PC-3 (cell line): ENCODE measurements around the gene GRIN2A. TPM values are rescaled to one million over a fixed set of nuclear protein-coding genes. Genes with fewer than 3 reads are reported as not detected.

Experiments
- ATAC-seq: fragments of 200-7000 bp; cut with Tn5 transposase; 2 replicates; pipeline ENCODE4 v1.9.1; 2020; ENCODE audit warnings: mild to moderate bottlenecking, moderate library complexity
- BruUV-seq: library from RNA; stranded (reverse); fragments of 400-500 nt; replicated peaks from 2 replicates; lab custom pipeline; 2021; lab: Mats Ljungman, UMichigan
- CTCF ChIA-PET: fragments of 300-600 bp; sonication (Branson Sonifier 250); formaldehyde crosslinking; loops from one replicate; lab custom pipeline; 2022; ENCODE audit warnings: antibody characterized with exemption; lab: Charles Lee
- POLR2A ChIA-PET: fragments of 300-600 bp; sonication (Branson Sonifier 250); formaldehyde crosslinking; loops from one replicate; lab custom pipeline; 2022; ENCODE audit warnings: antibody characterized with exemption; ENCODE audit not compliant: unreplicated experiment; lab: Charles Lee
- DNase-seq: peaks from one replicate; pipeline ENCODE4 v3.0.0-alpha.2; 2015
- H2AFZ ChIP-seq: fragments of 300-600 bp; sonication (generic); 2 replicates; pipeline ENCODE4 v1.6.0; 2016; ENCODE audit warnings: antibody characterized with exemption, low read length
- H3F3A ChIP-seq: fragments of 300-600 bp; sonication (generic); one replicate; pipeline ENCODE4 v1.6.0; 2017; ENCODE audit warnings: antibody characterized with exemption, low read length, control low read depth, mild to moderate bottlenecking; ENCODE audit not compliant: unreplicated experiment
- H3K27ac ChIP-seq: fragments of 300-600 bp; sonication (generic); 2 replicates; pipeline ENCODE4 v1.5.1; 2016; ENCODE audit warnings: mild to moderate bottlenecking, low read length
- H3K27me3 ChIP-seq: fragments of 300-600 bp; sonication (generic); 2 replicates; pipeline ENCODE4 v1.6.1; 2016; ENCODE audit warnings: low read length, mixed read lengths
- H3K36me3 ChIP-seq: fragments of 300-600 bp; sonication (generic); 2 replicates; pipeline ENCODE4 v1.6.1; 2016; ENCODE audit warnings: low read depth, mixed run types, low read length, mixed read lengths
- H3K4me1 ChIP-seq: fragments of 300-600 bp; sonication (generic); 2 replicates; pipeline ENCODE4 v1.5.1; 2016; ENCODE audit warnings: low read length; ENCODE audit not compliant: insufficient read depth
- H3K4me2 ChIP-seq: fragments of 300-600 bp; sonication (generic); 2 replicates; pipeline ENCODE4 v1.6.0; 2016; ENCODE audit warnings: low read length
- H3K4me3 ChIP-seq: fragments of 300-600 bp; sonication (generic); 2 replicates; pipeline ENCODE4 v1.5.1; 2016; ENCODE audit warnings: mild to moderate bottlenecking, low read length, mixed read lengths
- H3K79me2 ChIP-seq: fragments of 300-600 bp; sonication (generic); 2 replicates; pipeline ENCODE4 v1.6.1; 2017; ENCODE audit warnings: low read length, mixed read lengths
- H3K9ac ChIP-seq: fragments of 300-600 bp; sonication (generic); 2 replicates; pipeline ENCODE4 v1.6.0; 2016; ENCODE audit warnings: mild to moderate bottlenecking, low read length
- H3K9me2 ChIP-seq: fragments of 300-600 bp; sonication (generic); replicated peaks from 2 replicates; pipeline ENCODE4 v1.6.1; 2016; ENCODE audit warnings: mixed run types, low read length, mixed read lengths
- H3K9me3 ChIP-seq: fragments of 300-600 bp; sonication (generic); 2 replicates; pipeline ENCODE4 v1.6.1; 2016; ENCODE audit warnings: low read length, mixed read lengths
- H4K20me1 ChIP-seq: fragments of 300-600 bp; sonication (generic); 2 replicates; pipeline ENCODE4 v1.6.1; 2016; ENCODE audit warnings: low read length, mixed read lengths
- EZH2 ChIP-seq: fragments of 300-600 bp; sonication (generic); IDR thresholded peaks from one replicate; pipeline ENCODE4 v1.6.1; 2017; ENCODE audit warnings: antibody characterized with exemption, mild to moderate bottlenecking, low read length; ENCODE audit not compliant: unreplicated experiment
- EZH2phosphoT487 ChIP-seq: fragments of 300-600 bp; sonication (generic); IDR thresholded peaks from 2 replicates; pipeline ENCODE4 v1.6.1; 2018; ENCODE audit warnings: mild to moderate bottlenecking, antibody characterized with exemption, low read length, borderline replicate concordance
- intact Hi-C: fragments of 100-400 bp; cut with micrococcal nuclease; formaldehyde crosslinking; loops from 2 replicates; pipeline ENCODE4 v1.9.0; 2023
- total RNA-seq: library from RNA; depleted of rRNA; stranded (reverse); fragments of >200 nt; gene quantifications from 2 replicates; pipeline ENCODE4 v1.2.3, GENCODE V29; 2014
- TF ChIP-seq, protein P1 (sequence below): fragments of 300-600 bp; sonication (generic); conservative IDR thresholded peaks from 2 replicates; pipeline ENCODE4 v1.5.1; 2017; ENCODE audit warnings: antibody characterized with exemption, low read depth, mild to moderate bottlenecking, low read length

Gene GRIN2A
- total RNA-seq, 1 experiment from 2014 or later, result 0.04 TPM

DNA sequence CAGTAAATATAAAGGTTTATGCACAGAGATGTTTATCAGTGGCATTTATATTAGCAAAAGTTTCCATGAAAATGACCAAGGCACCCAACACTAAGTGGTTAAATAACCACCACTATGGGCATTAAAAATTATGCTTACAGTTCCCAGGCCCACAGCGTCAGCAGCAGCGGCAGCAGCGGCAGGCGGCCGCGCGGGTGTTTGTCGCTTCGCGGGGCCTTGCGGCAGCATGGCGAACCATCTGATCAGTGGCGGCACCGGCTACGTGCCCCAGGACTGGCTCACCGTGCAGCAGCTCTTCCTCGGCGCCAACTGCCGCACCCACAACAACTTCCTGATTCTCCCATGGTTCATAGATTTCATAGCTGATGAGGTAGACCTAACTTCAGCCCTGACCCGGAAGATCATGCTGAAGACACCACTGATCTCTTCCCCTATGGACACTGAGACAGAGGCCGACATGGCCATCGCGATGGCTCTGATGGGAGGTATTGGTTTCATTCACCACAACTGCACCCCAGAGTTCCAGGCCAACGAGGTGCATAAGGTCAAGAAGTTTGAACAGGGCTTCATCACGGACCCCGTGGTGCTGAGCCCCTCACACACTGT lies 71.0 kb downstream of the GRIN2A start:
- no peaks in the 10 kb centered on the region for H3K9me2 ChIP-seq
- no peaks in the 10 kb centered on the region for H3K79me2 ChIP-seq
- no peaks in the 10 kb centered on the region for H3K36me3 ChIP-seq
- H3K4me2 ChIP-seq, result no peak overlapping the region
- H3K9me3 ChIP-seq, result no peaks in the 10 kb centered on the region
- no peak overlapping the region for H3K4me3 ChIP-seq
- intact Hi-C loops, result no loop called here
- H2AFZ ChIP-seq, result no peak overlapping the region
- ChIA-PET POLR2A (no interaction called here), CTCF (no interaction called here)
- ATAC-seq, result no peak
- no TSS peak for BruUV-seq
- H3K4me1 ChIP-seq, result peaks cover 17% of the 10 kb centered on the region
- H3F3A ChIP-seq, result no peaks in the 10 kb centered on the region
- no peak overlapping the region for H3K27ac ChIP-seq
- TF ChIP-seq EZH2 (no peak), EZH2phosphoT487 (no peak)
- TF ChIP-seq, protein P1, sequence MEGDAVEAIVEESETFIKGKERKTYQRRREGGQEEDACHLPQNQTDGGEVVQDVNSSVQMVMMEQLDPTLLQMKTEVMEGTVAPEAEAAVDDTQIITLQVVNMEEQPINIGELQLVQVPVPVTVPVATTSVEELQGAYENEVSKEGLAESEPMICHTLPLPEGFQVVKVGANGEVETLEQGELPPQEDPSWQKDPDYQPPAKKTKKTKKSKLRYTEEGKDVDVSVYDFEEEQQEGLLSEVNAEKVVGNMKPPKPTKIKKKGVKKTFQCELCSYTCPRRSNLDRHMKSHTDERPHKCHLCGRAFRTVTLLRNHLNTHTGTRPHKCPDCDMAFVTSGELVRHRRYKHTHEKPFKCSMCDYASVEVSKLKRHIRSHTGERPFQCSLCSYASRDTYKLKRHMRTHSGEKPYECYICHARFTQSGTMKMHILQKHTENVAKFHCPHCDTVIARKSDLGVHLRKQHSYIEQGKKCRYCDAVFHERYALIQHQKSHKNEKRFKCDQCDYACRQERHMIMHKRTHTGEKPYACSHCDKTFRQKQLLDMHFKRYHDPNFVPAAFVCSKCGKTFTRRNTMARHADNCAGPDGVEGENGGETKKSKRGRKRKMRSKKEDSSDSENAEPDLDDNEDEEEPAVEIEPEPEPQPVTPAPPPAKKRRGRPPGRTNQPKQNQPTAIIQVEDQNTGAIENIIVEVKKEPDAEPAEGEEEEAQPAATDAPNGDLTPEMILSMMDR, result no peak
- no peak for DNase-seq
- H3K9ac ChIP-seq, result no peak overlapping the region
- H3K27me3 ChIP-seq, result no peaks in the 10 kb centered on the region
- no peaks in the 10 kb centered on the region for H4K20me1 ChIP-seq

DNA sequence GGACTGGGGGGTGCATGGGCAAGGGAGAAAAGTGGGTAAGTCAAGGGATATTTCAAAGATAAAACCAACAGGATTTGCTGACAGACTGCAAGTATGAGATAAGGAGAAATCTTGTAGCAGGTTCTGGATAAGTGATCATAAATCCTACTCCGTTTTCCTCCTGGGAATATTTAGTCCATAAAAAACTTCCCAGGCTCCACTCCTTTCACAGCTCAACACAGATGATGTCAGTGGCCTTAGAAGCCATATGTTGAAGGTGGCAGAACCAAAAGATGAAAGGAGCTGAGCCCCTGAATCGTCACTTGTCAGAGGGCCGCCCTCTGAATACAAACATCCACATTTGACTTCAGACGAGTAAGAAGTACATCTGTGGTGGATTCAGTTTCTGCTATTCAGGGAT lies 71.7 kb downstream of the GRIN2A start:
- Histone ChIP-seq H3K4me2 (no peak overlapping the region), H3K27ac (no peak overlapping the region), H3K27me3 (no peaks in the 10 kb centered on the region), H3K4me1 (peaks cover 17% of the 10 kb centered on the region), H3K9me3 (no peaks in the 10 kb centered on the region), H3K9ac (no peak overlapping the region), H4K20me1 (no peaks in the 10 kb centered on the region), H3K9me2 (no peaks in the 10 kb centered on the region), H3K36me3 (no peaks in the 10 kb centered on the region), H3K4me3 (no peak overlapping the region), H3F3A (no peaks in the 10 kb centered on the region), H3K79me2 (no peaks in the 10 kb centered on the region), H2AFZ (no peak overlapping the region)
- CTCF ChIA-PET, result no interaction called here
- POLR2A ChIA-PET, result no interaction called here
- no peak for ATAC-seq
- no TSS peak for BruUV-seq
- TF ChIP-seq EZH2, result no peak
- TF ChIP-seq EZH2phosphoT487, result no peak
- TF ChIP-seq, protein P1, result no peak
- no peak for DNase-seq
- intact Hi-C loops, result no loop called here

DNA sequence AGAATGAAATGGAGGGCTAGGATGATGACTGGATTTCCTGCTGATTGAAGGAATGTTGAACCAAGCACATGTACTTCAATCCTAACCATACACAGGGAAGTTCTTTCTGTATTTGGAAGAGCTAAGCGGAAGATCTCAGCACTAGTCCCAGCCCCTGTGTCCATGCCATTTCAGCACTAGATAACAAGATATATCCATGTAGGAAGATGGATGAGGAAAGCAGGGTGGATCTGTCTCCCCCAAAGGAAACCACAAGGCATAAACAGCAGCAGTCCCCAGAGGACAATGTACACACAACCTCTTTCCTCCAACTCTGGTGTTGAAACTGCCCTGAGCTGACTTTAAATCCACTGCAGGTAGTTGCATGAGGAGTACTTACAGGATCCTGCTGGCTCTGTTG lies 75.1 kb downstream of the GRIN2A start:
- intact Hi-C loops, result no loop called here
- Histone ChIP-seq H3K4me3 (no peak overlapping the region), H3K27ac (no peak overlapping the region), H3F3A (no peaks in the 10 kb centered on the region), H3K27me3 (no peaks in the 10 kb centered on the region), H3K79me2 (no peaks in the 10 kb centered on the region), H3K9me2 (no peaks in the 10 kb centered on the region), H3K4me1 (peaks cover 12% of the 10 kb centered on the region; the same call in 1 of the 2 replicates), H4K20me1 (no peaks in the 10 kb centered on the region), H3K36me3 (no peaks in the 10 kb centered on the region), H3K9ac (no peak overlapping the region), H2AFZ (no peak overlapping the region), H3K9me3 (no peaks in the 10 kb centered on the region), H3K4me2 (no peak overlapping the region)
- CTCF ChIA-PET, result no interaction called here
- TF ChIP-seq EZH2, result no peak
- TF ChIP-seq, protein P1, result no peak
- TF ChIP-seq EZH2phosphoT487, result no peak
- ATAC-seq, result no peak
- no peak for DNase-seq
- POLR2A ChIA-PET, result no interaction called here
- BruUV-seq, result no TSS peak
